ENCODE results near the gene AFAP1.

The AFAP1 gene

DNA sequence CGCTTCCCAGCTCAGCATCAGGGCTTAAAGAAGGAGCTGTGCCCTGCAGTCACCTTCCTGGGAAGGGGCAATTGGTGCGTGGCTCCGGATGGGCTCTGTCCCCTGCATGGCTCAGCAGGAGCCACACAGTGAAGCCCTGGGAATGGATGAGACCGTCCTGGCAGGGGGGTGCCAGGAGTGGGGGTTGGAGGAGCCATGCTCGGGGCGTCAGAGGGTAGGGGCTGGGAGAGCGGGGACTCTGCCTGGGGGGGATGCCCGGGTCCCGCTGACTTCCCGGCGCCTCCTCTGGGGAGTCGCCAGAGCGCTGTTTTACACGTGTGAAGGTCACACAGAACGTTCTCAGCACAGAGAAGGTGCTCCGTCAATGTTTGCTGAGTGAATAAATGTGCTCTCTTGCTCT lies 184.1 kb downstream of the AFAP1 start:
- Histone ChIP-seq H3K4me1 (no peaks in the 10 kb centered on the region), H3K9me3 (no peaks in the 10 kb centered on the region), H3K27me3 (no peaks in the 10 kb centered on the region), H3K4me3 (ENCODE audit: low read depth, low read length) (no peak overlapping the region), H3K36me3 (peaks cover 41% of the 10 kb centered on the region)
- TF ChIP-seq, protein P1, sequence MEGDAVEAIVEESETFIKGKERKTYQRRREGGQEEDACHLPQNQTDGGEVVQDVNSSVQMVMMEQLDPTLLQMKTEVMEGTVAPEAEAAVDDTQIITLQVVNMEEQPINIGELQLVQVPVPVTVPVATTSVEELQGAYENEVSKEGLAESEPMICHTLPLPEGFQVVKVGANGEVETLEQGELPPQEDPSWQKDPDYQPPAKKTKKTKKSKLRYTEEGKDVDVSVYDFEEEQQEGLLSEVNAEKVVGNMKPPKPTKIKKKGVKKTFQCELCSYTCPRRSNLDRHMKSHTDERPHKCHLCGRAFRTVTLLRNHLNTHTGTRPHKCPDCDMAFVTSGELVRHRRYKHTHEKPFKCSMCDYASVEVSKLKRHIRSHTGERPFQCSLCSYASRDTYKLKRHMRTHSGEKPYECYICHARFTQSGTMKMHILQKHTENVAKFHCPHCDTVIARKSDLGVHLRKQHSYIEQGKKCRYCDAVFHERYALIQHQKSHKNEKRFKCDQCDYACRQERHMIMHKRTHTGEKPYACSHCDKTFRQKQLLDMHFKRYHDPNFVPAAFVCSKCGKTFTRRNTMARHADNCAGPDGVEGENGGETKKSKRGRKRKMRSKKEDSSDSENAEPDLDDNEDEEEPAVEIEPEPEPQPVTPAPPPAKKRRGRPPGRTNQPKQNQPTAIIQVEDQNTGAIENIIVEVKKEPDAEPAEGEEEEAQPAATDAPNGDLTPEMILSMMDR (IDR thresholded peaks at IDR 0.05; ENCODE audit: low read depth, low read length) = no peak
- DNase-seq = no peak

DNA sequence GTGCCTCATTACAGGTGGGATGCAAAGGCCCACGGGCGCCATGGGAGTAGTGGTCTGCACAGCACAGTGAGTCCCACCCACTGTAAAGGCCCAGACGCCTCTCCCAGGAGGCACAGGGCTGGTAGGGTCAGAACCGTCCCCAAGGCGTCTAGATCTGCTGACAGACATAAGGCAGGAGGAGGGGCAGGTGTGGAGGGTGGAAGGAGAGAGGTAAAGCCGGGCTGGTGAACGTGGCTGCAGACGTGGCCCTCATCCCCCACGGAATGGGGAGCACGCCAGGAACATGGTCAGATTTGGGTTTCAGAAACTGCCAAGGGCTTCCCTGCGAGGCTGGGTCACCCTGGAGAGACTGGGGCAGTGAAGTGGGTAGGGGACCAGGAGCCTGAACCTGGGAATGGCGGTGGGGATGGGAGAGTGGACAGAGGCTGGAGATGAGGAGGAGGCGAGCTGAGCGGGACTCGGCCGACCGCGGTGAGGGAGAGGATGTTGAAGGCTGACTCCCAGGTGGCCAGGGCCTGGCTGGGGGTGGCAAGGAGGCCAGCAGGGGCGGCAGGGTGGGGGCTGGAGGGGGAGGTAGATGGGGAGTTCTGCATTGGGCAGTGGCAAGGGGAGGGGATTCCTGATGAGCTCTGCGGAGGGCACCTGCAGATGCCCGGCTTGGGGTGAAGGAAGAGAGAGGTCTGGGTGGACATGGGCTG lies 184.9 kb downstream of the AFAP1 start:
- DNase-seq = no peak
- H3K36me3 ChIP-seq = peaks cover 32% of the 10 kb centered on the region
- no peaks in the 10 kb centered on the region for H3K4me1 ChIP-seq
- no peaks in the 10 kb centered on the region for H3K27me3 ChIP-seq
- H3K9me3 ChIP-seq = no peaks in the 10 kb centered on the region
- TF ChIP-seq, protein P1 (IDR thresholded peaks at IDR 0.05; ENCODE audit: low read depth, low read length) = no peak
- H3K4me3 ChIP-seq (ENCODE audit: low read depth, low read length) = no peak overlapping the region

DNA sequence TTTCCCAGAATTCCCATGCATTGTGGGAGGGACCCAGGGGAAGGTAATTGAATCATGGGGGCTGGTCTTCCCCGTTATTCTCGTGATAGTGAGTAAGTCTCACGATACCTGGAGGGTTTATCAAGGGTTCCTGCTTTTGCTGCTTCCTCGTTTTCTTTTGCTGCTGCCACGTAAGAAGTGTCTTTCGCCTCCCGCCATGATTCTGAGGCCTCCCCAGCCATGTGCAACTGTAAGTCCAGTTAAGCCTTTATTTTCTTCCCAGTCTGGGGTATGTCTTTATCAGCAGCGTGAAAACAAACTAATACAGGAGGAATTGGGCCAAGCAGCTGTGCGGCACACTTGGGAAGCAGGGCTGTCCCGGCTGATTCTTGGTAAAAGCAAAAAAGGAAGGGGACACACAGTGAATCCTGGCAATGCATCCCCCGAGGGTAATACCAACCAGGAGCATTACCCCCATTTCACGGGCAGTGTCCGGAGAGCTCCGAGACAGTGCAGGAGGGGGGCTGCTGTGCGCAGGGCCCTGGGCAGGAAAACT lies 185.7 kb downstream of the AFAP1 start:
- H3K4me3 ChIP-seq (ENCODE audit: low read depth, low read length) = no peak overlapping the region
- H3K9me3 ChIP-seq = no peaks in the 10 kb centered on the region
- H3K4me1 ChIP-seq = no peaks in the 10 kb centered on the region
- H3K36me3 ChIP-seq = peaks cover 25% of the 10 kb centered on the region
- TF ChIP-seq, protein P1 (IDR thresholded peaks at IDR 0.05; ENCODE audit: low read depth, low read length) = no peak
- DNase-seq = no peak
- no peaks in the 10 kb centered on the region for H3K27me3 ChIP-seq

DNA sequence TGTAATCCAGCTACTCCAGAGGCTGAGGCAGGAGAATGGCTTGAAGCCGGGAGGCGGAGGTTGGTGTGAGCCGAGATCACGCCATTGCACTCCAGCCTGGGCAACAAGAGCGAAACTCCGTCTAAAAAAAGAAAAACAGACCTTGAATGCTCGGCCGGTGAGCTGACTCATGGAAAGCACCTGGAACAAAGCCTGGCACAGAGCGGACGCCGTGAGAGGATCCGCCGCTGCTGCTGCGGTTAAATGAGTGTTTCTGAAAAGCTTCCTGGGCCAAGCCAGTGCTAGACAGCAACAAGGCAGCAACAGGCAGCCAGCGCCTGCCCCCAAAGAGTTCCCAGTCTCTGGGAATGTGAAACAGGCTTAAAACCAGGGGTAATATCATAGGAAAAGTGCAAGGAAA lies 186.4 kb downstream of the AFAP1 start:
- TF ChIP-seq, protein P1 (IDR thresholded peaks at IDR 0.05; ENCODE audit: low read depth, low read length) = no peak
- Histone ChIP-seq H3K36me3 (peaks cover 21% of the 10 kb centered on the region), H3K4me1 (no peaks in the 10 kb centered on the region), H3K27me3 (no peaks in the 10 kb centered on the region), H3K4me3 (ENCODE audit: low read depth, low read length) (no peak overlapping the region), H3K9me3 (no peaks in the 10 kb centered on the region)
- no peak for DNase-seq

DNA sequence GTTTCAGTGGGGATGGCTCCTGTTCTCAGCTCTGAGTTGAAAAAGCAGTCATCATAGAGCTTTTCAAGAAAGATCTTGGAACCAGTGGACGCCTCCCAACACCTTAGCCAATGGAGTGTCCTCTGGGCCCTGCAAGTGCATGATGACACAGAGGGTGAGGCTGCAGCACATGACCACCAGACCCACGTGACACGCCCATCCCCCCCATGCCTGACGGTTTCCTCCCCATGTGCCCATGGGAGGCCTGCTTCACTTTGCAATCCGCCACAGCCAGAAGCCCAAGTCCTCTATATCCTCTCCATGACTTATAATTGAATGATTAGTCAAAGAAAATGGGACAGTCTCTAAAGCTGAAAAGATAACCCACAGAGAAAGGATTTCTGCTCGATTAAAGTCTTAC lies 187.0 kb downstream of the AFAP1 start:
- TF ChIP-seq, protein P1 (IDR thresholded peaks at IDR 0.05; ENCODE audit: low read depth, low read length) = no peak
- DNase-seq = no peak
- H3K9me3 ChIP-seq = no peaks in the 10 kb centered on the region
- no peaks in the 10 kb centered on the region for H3K27me3 ChIP-seq
- peaks cover 16% of the 10 kb centered on the region for H3K36me3 ChIP-seq
- H3K4me1 ChIP-seq = no peaks in the 10 kb centered on the region
- no peak overlapping the region for H3K4me3 ChIP-seq (ENCODE audit: low read depth, low read length)

DNA sequence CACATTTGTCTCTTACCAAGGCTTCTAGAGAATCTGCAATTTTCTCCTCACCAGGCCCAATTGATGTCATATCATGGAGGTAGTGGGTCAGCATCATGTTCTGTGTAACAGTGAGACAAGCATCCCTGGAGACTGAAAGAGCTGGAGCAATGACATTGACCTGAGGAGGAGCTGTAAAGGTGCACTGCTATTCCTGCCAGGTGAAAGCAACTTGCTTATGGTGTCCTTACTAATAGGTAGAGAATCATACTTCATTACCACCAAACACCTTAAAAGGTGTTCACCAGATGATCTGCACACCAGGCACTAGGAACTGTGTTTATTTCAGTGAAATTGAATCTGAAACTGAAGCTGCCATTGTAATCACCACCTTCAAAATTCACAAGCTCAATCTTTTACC lies 188.7 kb downstream of the AFAP1 start:
- Histone ChIP-seq H3K27me3 (no peaks in the 10 kb centered on the region), H3K4me1 (no peaks in the 10 kb centered on the region), H3K9me3 (no peaks in the 10 kb centered on the region), H3K36me3 (peaks cover 5% of the 10 kb centered on the region; the same call in 1 of the 2 replicates), H3K4me3 (ENCODE audit: low read depth, low read length) (no peak overlapping the region)
- DNase-seq = no peak
- TF ChIP-seq, protein P1 (IDR thresholded peaks at IDR 0.05; ENCODE audit: low read depth, low read length) = no peak

All from BE2C (cell line).